ENCODE measurements around the gene CCN2. TPM values are rescaled to one million over a fixed set of nuclear protein-coding genes. Genes with fewer than 3 reads are reported as not detected.

Gene CCN2
- total and polyA plus RNA-seq, 2 donors (not counting 1 experiment from before 2014, with no cell fraction given): 0.81 to 1.3 TPM

- no CpG with 5 or more reads among the region's 3 CpGs for WGBS (ENCODE audit: insufficient coverage)
- H3K27me3 ChIP-seq (replicated peaks in 1 of 4; ENCODE audit: control extremely low read depth in 1 of 4, control insufficient read depth in 3 of 4, insufficient read depth in 4 of 4, low read length in 3 of 4): peaks cover 0 to 18% (median 12%) of the 10 kb centered on the region in 4 experiments
- Mint-ChIP-seq H3K4me1 (peaks cover 14% of the 10 kb centered on the region), H3K9me3 (ENCODE audit: insufficient read depth) (no peaks in the 10 kb centered on the region), H3K4me3 (no peak overlapping the region), H3K27ac (no peak overlapping the region), H3K27me3 (peaks cover 45% of the 10 kb centered on the region)
- ATAC-seq (ENCODE audit: low read depth) (no peak), DNase-seq (no peak)
- no peak overlapping the region for H3K4me2 ChIP-seq (replicated peaks; ENCODE audit: low read depth, low read length, poor library complexity, severe bottlenecking)
- H3K27ac ChIP-seq (ENCODE audit: low read length in 2 of 2): no peak overlapping the region
- POLR2A ChIA-PET: no interaction called here
- no peak overlapping the region for H3K4me3 ChIP-seq (ENCODE audit: control extremely low read depth in 1 of 5, extremely low read depth in 1 of 5, insufficient read depth in 1 of 5, low read depth in 2 of 5, low read length in 4 of 5)
- TF ChIP-seq EZH2 (IDR thresholded peaks at IDR 0.05; ENCODE audit: borderline replicate concordance, insufficient read depth, low read depth, low read length, poor library complexity, severe bottlenecking): no peak
- no peak for TF ChIP-seq CTCF (IDR thresholded peaks at IDR 0.05)
- CTCF ChIA-PET: interaction anchor here (1.3 to 6.2 kb wide), 2 partner anchors 11 to 216 kb away, joined by 3 to 72 read pairs; no protein-coding TSS in a partner anchor
- H3K9me3 ChIP-seq (ENCODE audit: control extremely low read depth in 1 of 3, control insufficient read depth in 2 of 3, insufficient read depth in 1 of 3, low read length in 2 of 3): no peaks in the 10 kb centered on the region
- H4K20me1 ChIP-seq (ENCODE audit: control insufficient read depth, insufficient read depth, low read length, poor library complexity, severe bottlenecking): no peaks in the 10 kb centered on the region
- intact Hi-C loops (cut with micrococcal nuclease): loop anchor here (2.0 to 10.0 kb wide), 2 partner anchors 367 to 903 kb away; partner anchors contain the start of gene RPS12
- H3K79me2 ChIP-seq (ENCODE audit: control insufficient read depth, insufficient read depth, low read length): no peaks in the 10 kb centered on the region
- peaks cover 9 to 11% of the 10 kb centered on the region in 2 donors for H3K4me1 ChIP-seq (ENCODE audit: control insufficient read depth in 2 of 2, insufficient read depth in 2 of 2, low read length in 2 of 2)
- no peak overlapping the region for H3K9ac ChIP-seq (ENCODE audit: low read length)
- H2AFZ ChIP-seq (ENCODE audit: insufficient read depth, low read depth, low read length, poor library complexity, severe bottlenecking): no peak overlapping the region
- H3K36me3 ChIP-seq (replicated peaks in 1 of 2; ENCODE audit: control extremely low read depth in 1 of 2, control insufficient read depth in 1 of 2, extremely low read depth in 1 of 2, insufficient read depth in 2 of 2, low read length in 1 of 2): no peaks in the 10 kb centered on the region
These were observed 39.2 kb downstream of the CCN2 start for GRCh38 chr6:131911951-131912350.

GRCh38 chr6:131910956-131911355 is 40.2 kb downstream of the CCN2 start:
- no CpG with 5 or more reads among the region's 4 CpGs for WGBS (ENCODE audit: insufficient coverage)

More at GRCh38 chr6:131910956-131911355, 40.2 kb downstream of the CCN2 start:
- Histone ChIP-seq H2AFZ (ENCODE audit: insufficient read depth, low read depth, low read length, poor library complexity, severe bottlenecking) (no peak overlapping the region), H3K27ac (ENCODE audit: low read length in 2 of 2) (no peak overlapping the region), H3K4me1 (ENCODE audit: control insufficient read depth in 2 of 2, insufficient read depth in 2 of 2, low read length in 2 of 2) (peaks cover 5 to 7% of the 10 kb centered on the region in 2 donors), H3K9ac (ENCODE audit: low read length) (no peak overlapping the region), H4K20me1 (ENCODE audit: control insufficient read depth, insufficient read depth, low read length, poor library complexity, severe bottlenecking) (no peaks in the 10 kb centered on the region), H3K4me2 (replicated peaks; ENCODE audit: low read depth, low read length, poor library complexity, severe bottlenecking) (no peak overlapping the region), H3K4me3 (ENCODE audit: control extremely low read depth in 1 of 5, extremely low read depth in 1 of 5, insufficient read depth in 1 of 5, low read depth in 2 of 5, low read length in 4 of 5) (no peak overlapping the region), H3K9me3 (ENCODE audit: control extremely low read depth in 1 of 3, control insufficient read depth in 2 of 3, insufficient read depth in 1 of 3, low read length in 2 of 3) (no peaks in the 10 kb centered on the region), H3K79me2 (ENCODE audit: control insufficient read depth, insufficient read depth, low read length) (no peaks in the 10 kb centered on the region), H3K36me3 (replicated peaks in 1 of 2; ENCODE audit: control extremely low read depth in 1 of 2, control insufficient read depth in 1 of 2, extremely low read depth in 1 of 2, insufficient read depth in 2 of 2, low read length in 1 of 2) (no peaks in the 10 kb centered on the region), H3K27me3 (replicated peaks in 1 of 4; ENCODE audit: control extremely low read depth in 1 of 4, control insufficient read depth in 3 of 4, insufficient read depth in 4 of 4, low read length in 3 of 4) (peaks cover 0 to 18% (median 12%) of the 10 kb centered on the region in 4 experiments)
- Mint-ChIP-seq H3K27ac (no peak overlapping the region), H3K4me3 (no peak overlapping the region), H3K9me3 (ENCODE audit: insufficient read depth) (no peaks in the 10 kb centered on the region), H3K27me3 (peaks cover 40% of the 10 kb centered on the region), H3K4me1 (peaks cover 10% of the 10 kb centered on the region)
- no peak for TF ChIP-seq CTCF (IDR thresholded peaks at IDR 0.05)
- TF ChIP-seq EZH2 (IDR thresholded peaks at IDR 0.05; ENCODE audit: borderline replicate concordance, insufficient read depth, low read depth, low read length, poor library complexity, severe bottlenecking): no peak
- DNase-seq: no peak
- ATAC-seq (ENCODE audit: low read depth): no peak
- ChIA-PET CTCF (interaction anchor here (0.7 to 6.2 kb wide), 8 partner anchors 13 to 712 kb away, joined by 3 to 72 read pairs (median 6); partner anchors contain the start of gene MED23), POLR2A (no interaction called here)
- intact Hi-C loops (cut with micrococcal nuclease): loop anchor here (1.0 to 10.0 kb wide), 3 partner anchors 217 to 904 kb away; partner anchors contain the start of gene RPS12

Data from B cell (primary cell).